Kidney epithelial cell (primary cell): ENCODE data around the gene SMIM12. TPM values are rescaled to one million over a fixed set of nuclear protein-coding genes. Genes with fewer than 3 reads are reported as not detected.

Experiments used
- DNase-seq: peaks from one replicate; pipeline ENCODE4 v3.0.0-alpha.2; 2010; ENCODE audit warnings: low read depth
- H3K27me3 ChIP-seq: 2 replicates; pipeline ENCODE4 v1.6.0; 2011; ENCODE audit warnings: low read length; ENCODE audit not compliant: control insufficient read depth, insufficient read depth
- H3K36me3 ChIP-seq: 2 replicates; pipeline ENCODE4 v1.5.1; 2011; ENCODE audit warnings: low read length; ENCODE audit not compliant: control insufficient read depth, insufficient read depth
- H3K4me3 ChIP-seq: 2 replicates; pipeline ENCODE4 v1.5.1; 2011; ENCODE audit warnings: low read depth, mild to moderate bottlenecking, control low read depth, low read length
- CTCF ChIP-seq: IDR thresholded peaks from 2 replicates; pipeline ENCODE4 v1.5.1; 2011; ENCODE audit warnings: mild to moderate bottlenecking, moderate library complexity, low read length, control low read depth, inconsistent platforms; ENCODE audit not compliant: insufficient read depth, poor library complexity, severe bottlenecking
- total RNA-seq: library from RNA; depleted of rRNA; stranded (reverse); fragments of >200 nt; gene quantifications from 2 replicates; pipeline ENCODE4 v1.2.3, GENCODE V29; 2015

The SMIM12 gene
- 37.1 and 45.2 TPM in 2 replicates for total RNA-seq

- peaks cover 1% of the 10 kb centered on the region for H3K36me3 ChIP-seq
- TF ChIP-seq CTCF: peak; percentile 88
- H3K27me3 ChIP-seq: peaks cover 2% of the 10 kb centered on the region
- DNase-seq: peak; percentile 71
- H3K4me3 ChIP-seq: peak within 1 kb of the TSS; percentile 100
Observed at GRCh38 chr1:34859446-34860200, at the start of gene SMIM12. Gene SMIM12, minus strand, starts transcription at chr1:34859749. Its CDS starts 3,772 bp downstream, at chr1:34855977.

GRCh38 chr1:34908369-34908768, 48.8 kb upstream of the SMIM12 start:
- no peaks in the 10 kb centered on the region for H3K27me3 ChIP-seq
- no peak for DNase-seq
- no peaks in the 10 kb centered on the region for H3K36me3 ChIP-seq
- H3K4me3 ChIP-seq: no peak overlapping the region
- no peak for TF ChIP-seq CTCF

- no peak for TF ChIP-seq CTCF
- DNase-seq: no peak
- H3K4me3 ChIP-seq: no peak overlapping the region
- peaks cover 3% of the 10 kb centered on the region for H3K27me3 ChIP-seq
- H3K36me3 ChIP-seq: no peaks in the 10 kb centered on the region
Observed at GRCh38 chr1:34907487-34908090, 48.0 kb upstream of the SMIM12 start.

- DNase-seq: no peak
- TF ChIP-seq CTCF: no peak
- Histone ChIP-seq H3K27me3 (peaks cover 8% of the 10 kb centered on the region), H3K36me3 (no peaks in the 10 kb centered on the region), H3K4me3 (no peak overlapping the region)
Observed at GRCh38 chr1:34906756-34907155, 47.2 kb upstream of the SMIM12 start.

- DNase-seq: no peak
- peaks cover 8% of the 10 kb centered on the region for H3K27me3 ChIP-seq
- no peaks in the 10 kb centered on the region for H3K36me3 ChIP-seq
- H3K4me3 ChIP-seq: no peak overlapping the region
- TF ChIP-seq CTCF: no peak
Observed at GRCh38 chr1:34906222-34906621, 46.7 kb upstream of the SMIM12 start.

- no peak for DNase-seq
- no peak for TF ChIP-seq CTCF
Observed at GRCh38 chr1:34905098-34905459, 45.5 kb upstream of the SMIM12 start.

More at GRCh38 chr1:34905098-34905459, 45.5 kb upstream of the SMIM12 start:
- Histone ChIP-seq H3K27me3 (peaks cover 12% of the 10 kb centered on the region), H3K4me3 (no peak overlapping the region), H3K36me3 (no peaks in the 10 kb centered on the region)
